Fibroblast of lung (primary cell): ENCODE measurements around the gene RASIP1.

Experiments used
- CTCF ChIP-seq, 2 donors: IDR thresholded peaks in 1 of 2; conservative IDR thresholded peaks in 1 of 2; 1 replicate in 1 of 2; 2 replicates in 1 of 2; pipeline ENCODE4 v1.5.1; 2011 to 2012; ENCODE audit warnings: low read length in 2 of 2, control low read depth in 1 of 2, inconsistent platforms in 1 of 2, low read depth in 1 of 2, mild to moderate bottlenecking in 1 of 2
- EZH2 ChIP-seq: IDR thresholded peaks from 2 replicates; pipeline ENCODE4 v1.5.1; 2012; ENCODE audit warnings: low read length, control low read depth, mild to moderate bottlenecking; ENCODE audit errors: missing control alignments

- TF ChIP-seq CTCF (conservative IDR thresholded peaks at IDR 0.05 in 1 of 2, IDR thresholded peaks at IDR 0.05 in 1 of 2; ENCODE audit: low read depth in 1 of 2, low read length in 2 of 2) (no peak), EZH2 (no peak)
Measured at GRCh38 chr19:48685583-48685982, 54.8 kb downstream of the RASIP1 start.
